GM18507 (cell line): ENCODE measurements around the gene APOBEC3G.

Experiments
- DNase-seq: peaks from one replicate; pipeline ENCODE4 v3.0.0; 2011; ENCODE audit warnings: low read depth; ENCODE audit not compliant: insufficient read length; ENCODE audit errors: extremely low spot score
- FAIRE-seq: peaks from 2 replicates; lab custom pipeline; 2011; peaks lifted over from hg19 to GRCh38; lab: Jason Lieb, UNC

The APOBEC3G gene

GRCh38 chr22:39136317-39136716 lies 59.2 kb downstream of the APOBEC3G start:
- FAIRE-seq = no peak
- no peak for DNase-seq
